Heart left ventricle (tissue), 16 donors: ENCODE data around the gene RBM20. TPM values are rescaled to one million over a fixed set of nuclear protein-coding genes. Genes with fewer than 3 reads are reported as not detected.
A peak's percentile ranks its signal among the peaks of the same experiment; 100 is the strongest.

Source experiments
- ATAC-seq, 4 donors: fragments of 200-7000 bp; cut with Tn5 transposase; one replicate each; pipeline ENCODE4 v1.9.1; 2020 to 2022; ENCODE audit warnings: moderate library complexity in 4 of 4, mild to moderate bottlenecking in 3 of 4, moderate number of reproducible peaks in 1 of 4
- DNase-seq, 5 donors: peaks; one replicate each; pipeline ENCODE4 v3.0.0-alpha.2; 2020
- H3K27ac ChIP-seq, 12 donors: fragments of 200-600 bp; sonication (generic) in 4 of 12; one replicate each; pipeline versions ENCODE4 v1.5.0 to v1.8.0; 2016 to 2022; ENCODE audit warnings: mild to moderate bottlenecking in 2 of 12
- H3K27me3 ChIP-seq, 9 donors: fragments of 200-600 bp; sonication (generic) in 2 of 9; one replicate each; pipeline versions ENCODE4 v1.5.1 to v1.8.0; 2016 to 2022; ENCODE audit warnings: mild to moderate bottlenecking in 3 of 9
- H3K36me3 ChIP-seq, 9 donors: fragments of 200-600 bp; sonication (generic) in 2 of 9; one replicate each; pipeline versions ENCODE4 v1.5.0 to v1.8.0; 2018 to 2022; ENCODE audit warnings: mild to moderate bottlenecking in 2 of 9
- H3K4me1 ChIP-seq, 12 donors: fragments of 200-600 bp; sonication (generic) in 4 of 12; one replicate each; pipeline versions ENCODE4 v1.5.0 to v1.8.0; 2016 to 2022; ENCODE audit warnings: mild to moderate bottlenecking in 3 of 12
- H3K4me3 ChIP-seq, 12 donors: fragments of 200-600 bp; sonication (generic) in 4 of 12; one replicate each; pipeline versions ENCODE4 v1.5.0 to v1.8.0; 2017 to 2022; ENCODE audit warnings: mild to moderate bottlenecking in 9 of 12, moderate library complexity in 4 of 12
- H3K9me3 ChIP-seq, 12 donors: fragments of 200-600 bp; sonication (generic) in 4 of 12; one replicate each; pipeline versions ENCODE4 v1.5.0 to v1.8.0; 2016 to 2022; ENCODE audit warnings: mild to moderate bottlenecking in 1 of 12
- CTCF ChIP-seq, 12 donors: fragments of 200-600 bp; sonication (generic) in 4 of 12; IDR thresholded peaks; one replicate each; pipeline versions ENCODE4 v1.5.0 to v1.8.0; 2018 to 2022; ENCODE audit warnings: antibody characterized with exemption in 12 of 12, mild to moderate bottlenecking in 5 of 12
- POLR2A ChIP-seq, 2 donors: fragments of 450-650 bp; IDR thresholded peaks; one replicate each; pipeline ENCODE4 v1.6.1; 2017; ENCODE audit warnings: antibody characterized with exemption in 2 of 2, mild to moderate bottlenecking in 2 of 2, moderate library complexity in 2 of 2
- WGBS, 4 donors: extraction: QIAGEN DNeasy Blood & Tissue Kit in 2 of 4; methylation state at CpG; one replicate each; pipeline versions ENCODE4 v1.1.5 to v1.1.7; 2013 to 2018; 5-methylcytosine and 5-hydroxymethylcytosine counted together
- intact Hi-C, 10 donors: fragments of 100-400 bp; cut with DNase I; formaldehyde crosslinking; loops; one replicate each; pipeline versions ENCODE4 v1.11.1 to v1.14.2; 2022
- polyA plus RNA-seq, 2 donors: library from polyadenylated mRNA; stranded (reverse); fragments of 200-250 nt; gene quantifications; one replicate each; pipeline ENCODE4 v1.2.3, GENCODE V29; 2013
- total RNA-seq, 9 donors: library from RNA; depleted of rRNA in 2 of 9; stranded (reverse); fragments of >200 nt in 2 of 9; fragmentation: NEBNext Ultra II Directional in 3 of 9; extraction: Animal tissue kit (Norgen Biotek cat#: 25700) in 3 of 9; gene quantifications; one replicate each; pipeline versions ENCODE4 v1.1.0 to v1.2.4, GENCODE V29; 2016 to 2023
- donor health status: ischemic (EF 13 %, LVEDD 7.1; RV severe dilation, severe dysfunction).
- donor health status: healthy with polysubstance abuse.
- donor health status: DM: no; HTN: yes; CAD: no.
- donor health status: DM: no; HTN: no; CAD: no.
- donor health status: ischemic (EF 25% LVEDD 6.9; RV normal size, moderate dysfunction).
- donor health status: ischemic (EF 25% LVEDD 5.7; RV mildly dilated, moderate dysfunction).
- donor health status: healthy.
- donor health status: DM: yes; HTN: yes; CAD: no.
- donor health status: ischemic (EF 35%, LVEDD 5.7; RV mildly dilated, moderate dysfunction).
- donor health status: nonischemic (EF 11% LVEDD 7.7; RV severe dilation, severe dysfunction).
- donor health status: DM: yes; HTN: yes; CAD: no.
- donor health status: PGD.
- donor health status: ischemic (EF 29% LVEDD 5.4; RV normal size, mild dysfunction).
- donor health status: nonischemic (EF 23%, LVEDD 6.1; RV moderate dilation, normal function).

RBM20 gene
- total and polyA plus RNA-seq, 11 donors = 29.9 to 152 (median 91.2) TPM

- H3K27ac ChIP-seq = peak overlapping the region in 1 of 12 donors; percentile 34
- TF ChIP-seq POLR2A (IDR thresholded peaks at IDR 0.05) (no peak), CTCF (IDR thresholded peaks at IDR 0.05) (no peak)
- no peak for DNase-seq
- no peaks in the 10 kb centered on the region for H3K9me3 ChIP-seq
- no peak for ATAC-seq
- H3K4me1 ChIP-seq = peaks cover 0 to 41% (median 14%) of the 10 kb centered on the region in 12 donors
- no peak overlapping the region for H3K4me3 ChIP-seq
- no peaks in the 10 kb centered on the region for H3K27me3 ChIP-seq
- WGBS, 4 donors = 88 to 100% (median 91%) methylated on average over 1 of the region's 1 CpG
- H3K36me3 ChIP-seq = no peaks in the 10 kb centered on the region
- intact Hi-C loops = no loop called here
Observed at GRCh38 chr10:110632591-110633215, 11.4 kb upstream of the RBM20 start.

GRCh38 chr10:110634527-110635209, 9.5 kb upstream of the RBM20 start:
- no peak for TF ChIP-seq POLR2A (IDR thresholded peaks at IDR 0.05)
- TF ChIP-seq CTCF (IDR thresholded peaks at IDR 0.05) = no peak
- Histone ChIP-seq H3K27ac (peak overlapping the region in 9 of 12 donors; percentile 13 to 70 (median 31)), H3K4me1 (peaks cover 0 to 39% (median 14%) of the 10 kb centered on the region in 12 donors), H3K27me3 (peaks cover 0 to 4% (median 0%) of the 10 kb centered on the region in 9 donors), H3K36me3 (no peaks in the 10 kb centered on the region), H3K4me3 (no peak overlapping the region), H3K9me3 (no peaks in the 10 kb centered on the region)
- 31 to 45% (median 38%) methylated on average over 9 of the region's 9 CpGs for WGBS, 4 donors
- ATAC-seq = peak; percentile 35 to 59 (median 56)
- intact Hi-C loops = no loop called here
- DNase-seq = peak; percentile 71 to 83 (median 79)

- Histone ChIP-seq H3K27ac (peak overlapping the region; percentile 51 to 90 (median 78)), H3K4me3 (no peak overlapping the region), H3K36me3 (no peaks in the 10 kb centered on the region), H3K9me3 (no peaks in the 10 kb centered on the region), H3K27me3 (peaks cover 0 to 14% (median 0%) of the 10 kb centered on the region in 9 donors), H3K4me1 (peaks cover 0 to 43% (median 10%) of the 10 kb centered on the region in 12 donors)
- ATAC-seq = no peak
- TF ChIP-seq POLR2A (IDR thresholded peaks at IDR 0.05) (no peak), CTCF (IDR thresholded peaks at IDR 0.05) (no peak)
- intact Hi-C loops = no loop called here
- WGBS, 4 donors = 72 to 83% (median 77%) methylated on average over 2 of the region's 2 CpGs
- no peak for DNase-seq
Observed at GRCh38 chr10:110636572-110636931, 7.6 kb upstream of the RBM20 start.

GRCh38 chr10:110636932-110637557, 7.1 kb upstream of the RBM20 start:
- no peaks in the 10 kb centered on the region for H3K36me3 ChIP-seq
- DNase-seq = peak; percentile 65 to 85 (median 77)
- WGBS, 4 donors = 27 to 35% (median 32%) methylated on average over 6 of the region's 6 CpGs
- intact Hi-C loops = no loop called here
- TF ChIP-seq POLR2A (IDR thresholded peaks at IDR 0.05) (no peak), CTCF (IDR thresholded peaks at IDR 0.05) (no peak)
- H3K27me3 ChIP-seq = peaks cover 0 to 19% (median 0%) of the 10 kb centered on the region in 9 donors
- ATAC-seq = peak; percentile 85 to 93 (median 86)
- no peaks in the 10 kb centered on the region for H3K9me3 ChIP-seq
- H3K4me1 ChIP-seq = peaks cover 0 to 48% (median 12%) of the 10 kb centered on the region in 12 donors
- H3K4me3 ChIP-seq = no peak overlapping the region
- peak overlapping the region; percentile 51 to 90 (median 78) for H3K27ac ChIP-seq
